Mesothelial cell of epicardium (in vitro differentiated cells): ENCODE measurements around the gene FAT1. TPM values are rescaled to one million over a fixed set of nuclear protein-coding genes. Genes with fewer than 3 reads are reported as not detected.

ENCODE experiments used
- DNase-seq, 2 experiments: peaks; one replicate each; pipeline ENCODE4 v3.0.0; 2021; ENCODE audit warnings: low spot score in 2 of 2; ENCODE audit not compliant: unreplicated experiment in 2 of 2
- H3K27ac Mint-ChIP-seq: 2 replicates; pipeline ENCODE4 v1.8.0; 2021; ENCODE audit warnings: mixed read lengths
- H3K27me3 Mint-ChIP-seq: 2 replicates; pipeline ENCODE4 v1.8.0; 2021; ENCODE audit warnings: low read depth, mixed read lengths
- H3K36me3 Mint-ChIP-seq: 2 replicates; pipeline ENCODE4 v1.8.0; 2021; ENCODE audit warnings: mixed read lengths
- H3K4me1 Mint-ChIP-seq: 2 replicates; pipeline ENCODE4 v1.8.0; 2021; ENCODE audit warnings: mixed read lengths
- H3K4me3 Mint-ChIP-seq: 2 replicates; pipeline ENCODE4 v1.8.0; 2021; ENCODE audit warnings: mild to moderate bottlenecking, moderate library complexity, mixed read lengths
- H3K9me3 Mint-ChIP-seq: 2 replicates; pipeline ENCODE4 v1.8.0; 2021; ENCODE audit warnings: mixed read lengths
- total RNA-seq: library from RNA; stranded (reverse); gene quantifications from 3 replicates; pipeline ENCODE4 v1.2.1, GENCODE V29; 2021
- TF ChIP-seq, protein P1 (sequence below): fragments of 200-600 bp; sonication (generic); IDR thresholded peaks from one replicate; pipeline ENCODE4 v1.5.0; 2021; ENCODE audit warnings: antibody characterized with exemption; ENCODE audit not compliant: unreplicated experiment

FAT1 gene
- total RNA-seq, 1 donor from 2014 or later, result 224 TPM

DNA sequence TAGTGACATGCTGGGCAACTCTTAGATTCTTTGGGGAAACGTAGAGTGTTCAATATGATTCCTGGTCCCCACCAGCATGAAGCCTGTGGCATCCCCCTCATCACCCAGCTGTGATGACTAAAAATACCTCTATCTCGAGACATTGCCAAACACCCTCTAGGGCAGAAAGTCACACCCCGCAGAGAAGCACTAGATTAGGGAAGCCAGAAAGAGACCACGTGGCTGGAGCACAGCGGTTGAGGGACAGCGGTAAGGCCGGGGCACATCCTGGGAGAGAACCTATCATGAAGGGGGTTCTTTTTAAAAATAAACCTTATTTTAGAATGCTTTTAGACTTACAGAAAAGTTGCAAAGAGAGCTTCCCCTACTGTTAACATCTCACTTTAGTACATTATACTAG lies 11.0 kb downstream of the FAT1 start:
- Mint-ChIP-seq H3K4me1 (peaks cover 26% of the 10 kb centered on the region), H3K36me3 (peaks cover 30% of the 10 kb centered on the region), H3K27ac (peak overlapping the region; percentile 60)

DNA sequence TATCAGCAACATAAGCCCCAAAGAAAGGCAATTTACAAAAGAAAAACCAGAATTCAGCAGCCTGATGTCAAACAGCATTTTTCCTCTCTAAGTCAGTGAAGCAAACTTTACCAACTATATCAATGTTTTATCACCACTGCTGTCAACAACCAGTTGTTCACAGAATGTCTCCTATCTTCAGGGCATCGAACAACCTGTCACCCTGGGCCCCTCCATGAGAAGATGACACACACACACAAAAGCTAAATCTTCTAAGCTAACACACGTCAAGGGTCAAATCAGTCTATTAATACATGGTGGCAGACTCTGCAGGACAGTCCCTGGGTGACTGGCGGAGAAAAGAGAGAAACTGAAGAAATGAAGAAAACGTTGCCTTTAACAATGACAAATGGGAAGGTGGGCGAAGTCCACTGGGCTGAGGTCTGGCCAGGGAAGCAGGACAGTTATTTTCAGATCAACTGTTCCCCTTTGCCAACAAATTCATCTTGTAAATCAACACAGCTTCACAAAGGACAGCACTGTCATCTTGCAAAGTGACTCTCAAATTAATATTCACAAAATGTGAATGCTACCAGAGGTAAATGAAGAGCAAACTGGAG lies 13.0 kb downstream of the FAT1 start:
- Mint-ChIP-seq H3K9me3 (peaks cover 12% of the 10 kb centered on the region), H3K4me1 (peaks cover 11% of the 10 kb centered on the region), H3K27me3 (no peaks in the 10 kb centered on the region), H3K4me3 (no peak overlapping the region), H3K36me3 (peaks cover 46% of the 10 kb centered on the region), H3K27ac (peak overlapping the region; percentile 73)
- TF ChIP-seq, protein P1, sequence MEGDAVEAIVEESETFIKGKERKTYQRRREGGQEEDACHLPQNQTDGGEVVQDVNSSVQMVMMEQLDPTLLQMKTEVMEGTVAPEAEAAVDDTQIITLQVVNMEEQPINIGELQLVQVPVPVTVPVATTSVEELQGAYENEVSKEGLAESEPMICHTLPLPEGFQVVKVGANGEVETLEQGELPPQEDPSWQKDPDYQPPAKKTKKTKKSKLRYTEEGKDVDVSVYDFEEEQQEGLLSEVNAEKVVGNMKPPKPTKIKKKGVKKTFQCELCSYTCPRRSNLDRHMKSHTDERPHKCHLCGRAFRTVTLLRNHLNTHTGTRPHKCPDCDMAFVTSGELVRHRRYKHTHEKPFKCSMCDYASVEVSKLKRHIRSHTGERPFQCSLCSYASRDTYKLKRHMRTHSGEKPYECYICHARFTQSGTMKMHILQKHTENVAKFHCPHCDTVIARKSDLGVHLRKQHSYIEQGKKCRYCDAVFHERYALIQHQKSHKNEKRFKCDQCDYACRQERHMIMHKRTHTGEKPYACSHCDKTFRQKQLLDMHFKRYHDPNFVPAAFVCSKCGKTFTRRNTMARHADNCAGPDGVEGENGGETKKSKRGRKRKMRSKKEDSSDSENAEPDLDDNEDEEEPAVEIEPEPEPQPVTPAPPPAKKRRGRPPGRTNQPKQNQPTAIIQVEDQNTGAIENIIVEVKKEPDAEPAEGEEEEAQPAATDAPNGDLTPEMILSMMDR, result no peak
- no peak for DNase-seq

More for the DNA sequence above, 11.0 kb downstream of the FAT1 start:
- no peak for DNase-seq
- H3K27me3 Mint-ChIP-seq, result no peaks in the 10 kb centered on the region
- peaks cover 12% of the 10 kb centered on the region for H3K9me3 Mint-ChIP-seq
- TF ChIP-seq, protein P1, result no peak
- no peak overlapping the region for H3K4me3 Mint-ChIP-seq

DNA sequence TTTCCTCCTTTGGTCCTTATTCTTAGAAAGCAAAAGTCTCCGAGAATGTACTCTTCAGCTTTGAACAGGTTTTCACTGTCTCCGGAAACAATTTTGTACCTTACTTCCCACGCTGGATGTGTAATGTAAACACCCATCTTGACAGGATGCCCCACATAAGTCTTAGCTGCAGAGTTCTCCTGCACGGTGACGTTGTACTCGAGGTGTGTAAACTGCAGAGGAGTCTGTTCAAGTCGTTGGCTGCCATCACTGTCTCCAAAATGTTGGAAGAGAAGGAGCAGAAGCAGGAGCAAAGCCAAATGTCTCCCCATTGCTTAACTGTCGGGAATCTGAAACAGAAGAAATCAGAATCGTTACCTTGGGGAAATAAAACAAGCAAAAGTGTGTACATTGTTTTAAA lies 14.1 kb downstream of the FAT1 start:
- Mint-ChIP-seq H3K4me1 (peaks cover 11% of the 10 kb centered on the region), H3K27ac (no peak overlapping the region), H3K36me3 (peaks cover 50% of the 10 kb centered on the region), H3K27me3 (no peaks in the 10 kb centered on the region), H3K4me3 (no peak overlapping the region), H3K9me3 (peaks cover 12% of the 10 kb centered on the region)
- DNase-seq, result no peak
- TF ChIP-seq, protein P1, result no peak

DNA sequence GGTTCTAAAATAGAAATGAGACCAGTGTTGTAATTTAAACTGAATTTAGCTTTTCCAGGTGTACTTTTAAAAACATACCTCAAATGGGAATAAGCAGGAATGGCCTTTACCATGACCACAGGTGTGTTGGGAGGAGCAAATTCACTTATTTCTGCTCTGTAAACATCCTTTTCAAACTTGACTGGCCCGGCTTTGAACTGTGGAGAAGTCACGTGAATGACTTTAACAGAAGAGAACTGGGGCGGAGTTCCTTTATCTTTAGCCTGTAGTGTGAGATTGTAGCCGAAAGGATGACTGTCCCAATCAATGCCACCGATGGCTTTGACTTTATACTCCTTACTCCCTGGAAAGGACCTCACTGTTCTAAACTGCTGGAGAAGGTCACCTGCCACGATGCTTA lies 15.1 kb downstream of the FAT1 start:
- H3K4me3 Mint-ChIP-seq, result no peak overlapping the region
- TF ChIP-seq, protein P1, result no peak
- no peak overlapping the region for H3K27ac Mint-ChIP-seq
- H3K27me3 Mint-ChIP-seq, result no peaks in the 10 kb centered on the region
- no peak for DNase-seq
- H3K9me3 Mint-ChIP-seq, result peaks cover 4% of the 10 kb centered on the region
- H3K4me1 Mint-ChIP-seq, result peaks cover 18% of the 10 kb centered on the region
- peaks cover 42% of the 10 kb centered on the region for H3K36me3 Mint-ChIP-seq

DNA sequence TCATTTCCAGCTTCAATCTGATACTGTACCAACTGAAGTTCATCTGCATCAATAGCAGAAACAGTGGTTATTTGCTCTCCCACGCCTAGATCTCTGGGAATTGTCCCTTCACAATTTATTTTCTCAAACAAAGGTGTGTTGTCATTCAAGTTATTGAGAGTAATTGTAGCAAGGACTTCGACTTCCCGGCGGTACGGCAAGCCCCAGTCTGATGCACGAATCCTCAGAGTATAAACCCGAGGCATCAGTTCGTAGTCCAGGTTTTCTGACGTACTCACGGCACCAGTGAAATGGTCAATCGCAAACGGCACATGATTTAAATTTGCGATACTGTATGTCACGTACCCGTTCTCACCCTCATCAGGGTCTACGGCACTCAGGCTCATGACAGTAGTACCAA lies 15.7 kb downstream of the FAT1 start:
- Mint-ChIP-seq H3K27me3 (no peaks in the 10 kb centered on the region), H3K4me3 (no peak overlapping the region), H3K27ac (no peak overlapping the region), H3K36me3 (peaks cover 42% of the 10 kb centered on the region), H3K9me3 (peaks cover under 1% of the 10 kb centered on the region), H3K4me1 (peaks cover 20% of the 10 kb centered on the region)
- TF ChIP-seq, protein P1, result no peak
- no peak for DNase-seq
